Astrocyte of the spinal cord (primary cell): ENCODE measurements around the gene EXOC6B.
"Not testable (repeated sequence)": the region's sequence is repeated elsewhere in the genome, so short reads cannot be mapped to it uniquely, and the experiment has no call there.

Experiments used
- DNase-seq: peaks from one replicate; pipeline ENCODE4 v3.0.0; 2011; ENCODE audit warnings: low read depth, low spot score
- H3K4me3 ChIP-seq: 2 replicates; pipeline ENCODE4 v1.5.1; 2011; ENCODE audit warnings: low read depth, mild to moderate bottlenecking, low read length, moderate library complexity
- CTCF ChIP-seq: IDR thresholded peaks from 2 replicates; pipeline ENCODE4 v1.5.1; 2012; ENCODE audit warnings: low read depth, mild to moderate bottlenecking, low read length, inconsistent platforms
- in situ Hi-C: cut with HindIII; loops from 2 replicates; pipeline ENCODE4 v1.10.0; 2017; ENCODE audit warnings: low sequenced_read_pairs

Gene EXOC6B

GRCh38 chr2:72431737-72432136 lies 394.1 kb downstream of the EXOC6B start:
- no peak overlapping the region for H3K4me3 ChIP-seq
- in situ Hi-C loops = no loop called here
- no peak for TF ChIP-seq CTCF
- no peak for DNase-seq

- in situ Hi-C loops = no loop called here
- no peak for TF ChIP-seq CTCF
- DNase-seq = no peak
- no peak overlapping the region for H3K4me3 ChIP-seq
Measured at GRCh38 chr2:72427022-72427861, 398.6 kb downstream of the EXOC6B start.

DNA sequence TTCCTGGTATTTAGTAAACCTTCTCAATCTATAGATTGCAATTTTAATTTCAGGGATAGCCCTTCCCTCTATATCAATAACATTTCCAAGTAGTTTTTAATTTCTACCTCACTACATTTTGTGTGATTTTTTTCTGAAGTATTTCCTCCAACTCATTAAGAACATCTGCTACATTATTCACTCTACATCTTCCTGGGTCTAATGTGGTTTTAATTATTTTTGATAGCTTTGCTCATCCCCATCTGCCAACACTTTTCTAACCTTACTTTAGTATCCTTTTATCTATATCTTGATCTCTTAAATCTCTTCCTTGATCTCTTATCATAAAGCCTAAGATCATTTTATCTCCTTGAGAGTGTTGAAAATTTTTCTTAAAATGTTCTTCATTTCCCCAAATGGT lies 399.8 kb downstream of the EXOC6B start:
- in situ Hi-C loops = no loop called here
- H3K4me3 ChIP-seq = no peak overlapping the region
- no peak for TF ChIP-seq CTCF
- DNase-seq = no peak

DNA sequence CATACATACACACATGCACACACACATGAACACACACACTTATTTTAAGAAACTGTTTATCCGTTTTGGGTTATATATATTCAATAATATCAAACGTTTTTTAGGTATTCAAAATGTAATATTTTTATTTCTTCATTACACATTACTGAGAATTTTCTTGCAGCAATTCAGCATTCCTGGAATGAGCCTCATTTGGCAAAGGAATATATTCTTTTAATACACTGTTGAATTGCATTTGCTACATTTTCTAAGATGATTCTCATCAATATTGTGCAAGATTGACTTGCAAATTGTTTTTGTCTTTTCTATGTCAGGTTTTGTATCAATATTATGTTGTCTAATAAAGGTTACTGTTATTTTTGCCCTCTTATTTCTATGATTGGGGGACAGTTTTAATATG lies 402.1 kb downstream of the EXOC6B start:
- DNase-seq = no peak
- in situ Hi-C loops = no loop called here
- TF ChIP-seq CTCF = no peak
- H3K4me3 ChIP-seq = no peak overlapping the region

DNA sequence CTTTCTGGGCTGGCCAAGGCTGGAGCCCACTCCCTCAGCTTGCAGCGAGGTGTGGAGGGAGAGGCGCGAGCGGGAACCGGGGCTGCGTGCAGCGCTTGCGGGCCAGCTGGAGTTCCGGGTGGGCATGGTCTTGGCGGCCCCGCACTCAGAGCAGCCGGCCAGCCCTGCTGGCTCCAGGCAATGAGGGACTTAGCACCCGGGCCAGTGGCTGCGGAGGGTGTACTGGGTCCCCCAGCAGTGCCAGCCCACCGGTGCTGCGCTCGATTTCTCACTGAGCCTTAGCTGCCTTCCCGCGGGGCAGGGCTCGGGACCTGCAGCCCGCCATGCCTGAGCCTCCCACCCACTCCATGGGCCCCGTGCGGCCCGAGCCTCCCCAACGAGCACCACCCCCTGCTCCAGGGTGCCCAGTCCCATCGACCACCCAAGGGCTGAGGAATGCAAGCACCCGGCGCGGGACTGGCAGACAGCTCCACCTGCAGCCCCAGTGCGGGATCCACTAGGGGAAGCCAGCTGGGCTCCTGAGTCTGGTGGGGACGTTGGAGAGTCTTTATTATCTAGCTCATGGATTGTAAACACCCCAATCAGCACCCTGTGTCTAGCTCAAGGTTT lies 404.0 kb downstream of the EXOC6B start:
- H3K4me3 ChIP-seq, in situ Hi-C loops, DNase-seq: not testable (repeated sequence)

GRCh38 chr2:72415781-72416475 lies 409.9 kb downstream of the EXOC6B start:
- TF ChIP-seq CTCF = no peak
- in situ Hi-C loops = no loop called here
- no peak overlapping the region for H3K4me3 ChIP-seq
- no peak for DNase-seq

- H3K4me3 ChIP-seq = no peak overlapping the region
- in situ Hi-C loops = no loop called here
- TF ChIP-seq CTCF = no peak
- DNase-seq = peak; percentile 47
Measured at GRCh38 chr2:72415241-72415661, 410.6 kb downstream of the EXOC6B start.
